ENCODE results near the gene CDCA5. TPM values are rescaled to one million over a fixed set of nuclear protein-coding genes. Genes with fewer than 3 reads are reported as not detected.

CDCA5 gene
- total RNA-seq, 2 donors from 2014 or later: 48.1 to 82.6 TPM

- Histone ChIP-seq H3K4me1 (ENCODE audit: control insufficient read depth, insufficient read depth, low read length) (no peaks in the 10 kb centered on the region), H3K27me3 (ENCODE audit: control insufficient read depth, insufficient read depth, low read length, poor library complexity, severe bottlenecking) (no peaks in the 10 kb centered on the region), H3K27ac (ENCODE audit: low read depth, low read length) (no peak overlapping the region), H3K4me3 (ENCODE audit: low read length) (peak overlapping the region; percentile 94), H3K36me3 (ENCODE audit: control insufficient read depth, insufficient read depth, low read length) (peaks cover 47% of the 10 kb centered on the region), H3K9me3 (ENCODE audit: control insufficient read depth, low read length) (no peaks in the 10 kb centered on the region), H3K9ac (ENCODE audit: extremely low read depth, low read length, poor library complexity, severe bottlenecking) (no peak overlapping the region)
- DNase-seq: peak; percentile 26
- TF ChIP-seq CTCF (conservative IDR thresholded peaks at IDR 0.05): no peak
- WGBS, 2 experiments (ENCODE audit: insufficient coverage in 1 of 2, insufficient read length in 1 of 2): 89% methylated on average over 10 of the region's 10 CpGs; no CpG with 5 or more reads in 1 of the 2 experiments
- Mint-ChIP-seq H3K9me3 (no peaks in the 10 kb centered on the region), H3K36me3 (ENCODE audit: low read depth) (peaks cover 29% of the 10 kb centered on the region), H3K4me1 (peaks cover 19% of the 10 kb centered on the region), H3K27ac (no peak overlapping the region), H3K4me3 (peak overlapping the region; percentile 87), H3K27me3 (ENCODE audit: insufficient read depth) (no peaks in the 10 kb centered on the region)
These were observed 48.6 kb upstream of the CDCA5 start for GRCh38 chr11:65132238-65132987.

DNA sequence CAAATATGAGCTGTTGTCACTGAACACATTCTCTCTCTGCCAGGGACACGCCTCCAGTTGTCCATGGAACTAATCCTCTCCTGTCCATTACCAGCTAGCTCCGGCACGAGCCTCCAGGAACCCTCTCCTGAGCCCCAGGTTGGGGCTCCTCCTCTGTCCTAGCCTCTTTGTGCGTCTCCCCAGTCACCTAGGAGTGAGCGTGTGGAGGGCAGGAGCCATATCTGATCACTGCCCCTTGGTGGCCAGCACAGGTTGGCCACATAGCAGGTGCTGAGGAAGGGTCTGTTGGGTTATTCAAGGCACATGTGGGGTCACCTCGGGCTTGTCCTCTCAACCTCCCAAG, 48.0 kb upstream of the CDCA5 start:
- no peaks in the 10 kb centered on the region for H3K4me1 ChIP-seq (ENCODE audit: control insufficient read depth, insufficient read depth, low read length)
- H3K27ac Mint-ChIP-seq: no peak overlapping the region
- TF ChIP-seq CTCF (conservative IDR thresholded peaks at IDR 0.05): no peak
- no peaks in the 10 kb centered on the region for H3K27me3 Mint-ChIP-seq (ENCODE audit: insufficient read depth)
- H3K36me3 Mint-ChIP-seq (ENCODE audit: low read depth): peaks cover 33% of the 10 kb centered on the region
- H3K27me3 ChIP-seq (ENCODE audit: control insufficient read depth, insufficient read depth, low read length, poor library complexity, severe bottlenecking): no peaks in the 10 kb centered on the region
- no peaks in the 10 kb centered on the region for H3K9me3 Mint-ChIP-seq
- 85 to 92% methylated on average over 5 to 6 of the region's 6 CpGs for WGBS, 2 experiments (ENCODE audit: insufficient coverage in 1 of 2, insufficient read length in 1 of 2)
- peaks cover 19% of the 10 kb centered on the region for H3K4me1 Mint-ChIP-seq
- no peak overlapping the region for H3K4me3 Mint-ChIP-seq
- H3K36me3 ChIP-seq (ENCODE audit: control insufficient read depth, insufficient read depth, low read length): peaks cover 52% of the 10 kb centered on the region
- H3K9ac ChIP-seq (ENCODE audit: extremely low read depth, low read length, poor library complexity, severe bottlenecking): no peak overlapping the region
- no peak for DNase-seq
- H3K27ac ChIP-seq (ENCODE audit: low read depth, low read length): no peak overlapping the region
- no peaks in the 10 kb centered on the region for H3K9me3 ChIP-seq (ENCODE audit: control insufficient read depth, low read length)
- no peak overlapping the region for H3K4me3 ChIP-seq (ENCODE audit: low read length)

DNA sequence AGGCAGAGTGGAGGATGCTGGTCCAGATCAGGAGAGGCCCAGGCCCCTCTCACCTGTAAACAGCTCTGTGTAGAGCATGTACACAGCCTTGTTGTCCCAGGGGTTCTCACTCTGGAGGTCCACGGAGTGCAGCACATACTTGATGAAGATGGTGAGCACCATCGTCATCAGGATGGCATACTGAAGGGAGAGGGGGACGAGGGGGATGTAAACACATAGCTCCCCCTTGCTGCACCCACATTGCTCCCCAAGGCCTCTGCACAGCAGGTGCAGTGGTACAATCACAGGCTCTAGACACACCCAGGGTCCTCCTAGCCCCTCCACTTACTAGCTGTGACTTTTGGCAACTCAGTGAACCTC, 47.6 kb upstream of the CDCA5 start:
- no peak overlapping the region for H3K9ac ChIP-seq (ENCODE audit: extremely low read depth, low read length, poor library complexity, severe bottlenecking)
- Mint-ChIP-seq H3K9me3 (no peaks in the 10 kb centered on the region), H3K27ac (no peak overlapping the region), H3K4me1 (peaks cover 17% of the 10 kb centered on the region), H3K4me3 (no peak overlapping the region), H3K27me3 (ENCODE audit: insufficient read depth) (no peaks in the 10 kb centered on the region), H3K36me3 (ENCODE audit: low read depth) (peaks cover 38% of the 10 kb centered on the region)
- H3K9me3 ChIP-seq (ENCODE audit: control insufficient read depth, low read length): no peaks in the 10 kb centered on the region
- H3K4me3 ChIP-seq (ENCODE audit: low read length): no peak overlapping the region
- no peak for DNase-seq
- no peaks in the 10 kb centered on the region for H3K4me1 ChIP-seq (ENCODE audit: control insufficient read depth, insufficient read depth, low read length)
- 93% methylated on average over 3 of the region's 3 CpGs; no CpG with 5 or more reads in 1 of the 2 experiments for WGBS, 2 experiments (ENCODE audit: insufficient coverage in 1 of 2, insufficient read length in 1 of 2)
- TF ChIP-seq CTCF (conservative IDR thresholded peaks at IDR 0.05): no peak
- peaks cover 57% of the 10 kb centered on the region for H3K36me3 ChIP-seq (ENCODE audit: control insufficient read depth, insufficient read depth, low read length)
- H3K27ac ChIP-seq (ENCODE audit: low read depth, low read length): no peak overlapping the region
- H3K27me3 ChIP-seq (ENCODE audit: control insufficient read depth, insufficient read depth, low read length, poor library complexity, severe bottlenecking): no peaks in the 10 kb centered on the region
